SJSA1 (cell line): ENCODE data around the gene BRSK1. TPM values are rescaled to one million over a fixed set of nuclear protein-coding genes. Genes with fewer than 3 reads are reported as not detected.
"Not testable (repeated sequence)": the region's sequence is repeated elsewhere in the genome, so short reads cannot be mapped to it uniquely, and the experiment has no call there.

Source experiments
- DNase-seq, 2 experiments: peaks; one replicate each; pipeline ENCODE4 v3.0.0-alpha.2; 2015 to 2020; ENCODE audit warnings: low spot score in 2 of 2, low read depth in 1 of 2
- H3K27ac ChIP-seq: fragments of 250-450 bp; sonication (Bioruptor Pico); 2 replicates; pipeline ENCODE4 v1.5.1; 2020; ENCODE audit warnings: mild to moderate bottlenecking, moderate library complexity
- H3K27me3 ChIP-seq: fragments of 250-450 bp; sonication (Bioruptor Pico); replicated peaks from 2 replicates; pipeline ENCODE4 v1.5.1; 2020; ENCODE audit warnings: mild to moderate bottlenecking, moderate library complexity
- H3K36me3 ChIP-seq: fragments of 250-450 bp; sonication (Bioruptor Pico); 2 replicates; pipeline ENCODE4 v1.5.1; 2020; ENCODE audit warnings: mild to moderate bottlenecking
- H3K4me1 ChIP-seq: fragments of 250-450 bp; sonication (Bioruptor Pico); replicated peaks from 2 replicates; pipeline ENCODE4 v1.6.1; 2021; ENCODE audit warnings: mild to moderate bottlenecking
- H3K4me3 ChIP-seq: fragments of 250-450 bp; sonication (Bioruptor Pico); 2 replicates; pipeline ENCODE4 v1.5.1; 2020; ENCODE audit warnings: mild to moderate bottlenecking
- H3K9me3 ChIP-seq: fragments of 250-450 bp; sonication (Bioruptor Pico); replicated peaks from 2 replicates; pipeline ENCODE4 v1.5.1; 2020; ENCODE audit warnings: mild to moderate bottlenecking
- total RNA-seq: library from RNA; depleted of rRNA; stranded (reverse); fragments of >200 nt; shearing (Covaris generic); gene quantifications from 2 replicates; pipeline ENCODE4 v1.2.3, GENCODE V29; 2014

The BRSK1 gene
- total RNA-seq, 1 experiment from 2014 or later = 8.5 TPM

GRCh38 chr19:55311397-55311796, 27.6 kb downstream of the BRSK1 start:
- Histone ChIP-seq H3K27ac (no peak overlapping the region), H3K36me3 (peaks cover 10% of the 10 kb centered on the region), H3K9me3 (peaks cover 3% of the 10 kb centered on the region; the same call in 1 of the 2 replicates), H3K4me3 (no peak overlapping the region), H3K4me1 (no peaks in the 10 kb centered on the region), H3K27me3 (no peaks in the 10 kb centered on the region)
- no peak for DNase-seq

GRCh38 chr19:55311797-55312196, 28.0 kb downstream of the BRSK1 start:
- no peak overlapping the region for H3K27ac ChIP-seq
- no peak overlapping the region for H3K4me3 ChIP-seq
- peaks cover 6% of the 10 kb centered on the region for H3K36me3 ChIP-seq
- no peaks in the 10 kb centered on the region for H3K4me1 ChIP-seq
- H3K27me3 ChIP-seq = no peaks in the 10 kb centered on the region
- peaks cover 3% of the 10 kb centered on the region; the same call in 1 of the 2 replicates for H3K9me3 ChIP-seq
- DNase-seq = no peak

- Histone ChIP-seq H3K27me3 (no peaks in the 10 kb centered on the region), H3K9me3 (peaks cover 3% of the 10 kb centered on the region; the same call in 1 of the 2 replicates), H3K27ac (no peak overlapping the region), H3K4me1 (no peaks in the 10 kb centered on the region), H3K4me3 (no peak overlapping the region), H3K36me3 (peaks cover 5% of the 10 kb centered on the region)
- DNase-seq = no peak
Observed at GRCh38 chr19:55312621-55313512, 29.1 kb downstream of the BRSK1 start.

- Histone ChIP-seq H3K9me3 (peaks cover 3% of the 10 kb centered on the region; the same call in 1 of the 2 replicates), H3K36me3 (peaks cover 1% of the 10 kb centered on the region; the same call in 1 of the 2 replicates), H3K27ac (no peak overlapping the region), H3K27me3 (no peaks in the 10 kb centered on the region), H3K4me3 (no peak overlapping the region), H3K4me1 (no peaks in the 10 kb centered on the region)
- no peak for DNase-seq
Observed at GRCh38 chr19:55314396-55314795, 30.6 kb downstream of the BRSK1 start.

- peaks cover 3% of the 10 kb centered on the region; the same call in 1 of the 2 replicates for H3K9me3 ChIP-seq
- no peak overlapping the region for H3K27ac ChIP-seq
- H3K27me3 ChIP-seq = no peaks in the 10 kb centered on the region
- no peaks in the 10 kb centered on the region for H3K4me1 ChIP-seq
- H3K4me3 ChIP-seq = no peak overlapping the region
- DNase-seq = no peak
- H3K36me3 ChIP-seq = no peaks in the 10 kb centered on the region
Observed at GRCh38 chr19:55315956-55316525, 32.2 kb downstream of the BRSK1 start.

- H3K36me3 ChIP-seq = no peaks in the 10 kb centered on the region
- no peaks in the 10 kb centered on the region for H3K4me1 ChIP-seq
- no peak overlapping the region for H3K27ac ChIP-seq
- H3K27me3 ChIP-seq = no peaks in the 10 kb centered on the region
- no peak for DNase-seq
- peaks cover 3% of the 10 kb centered on the region; the same call in 1 of the 2 replicates for H3K9me3 ChIP-seq
- no peak overlapping the region for H3K4me3 ChIP-seq
Observed at GRCh38 chr19:55316646-55317045, 32.8 kb downstream of the BRSK1 start.

GRCh38 chr19:55319785-55320184, 36.0 kb downstream of the BRSK1 start:
- Histone ChIP-seq H3K27ac (no peak overlapping the region), H3K27me3 (no peaks in the 10 kb centered on the region), H3K4me3 (no peak overlapping the region), H3K9me3 (peaks cover 3% of the 10 kb centered on the region; the same call in 1 of the 2 replicates), H3K4me1 (no peaks in the 10 kb centered on the region), H3K36me3 (no peaks in the 10 kb centered on the region)
- no peak for DNase-seq

- H3K4me1 ChIP-seq = no peaks in the 10 kb centered on the region
- no peak overlapping the region for H3K27ac ChIP-seq
- H3K36me3 ChIP-seq = no peaks in the 10 kb centered on the region
- no peaks in the 10 kb centered on the region for H3K27me3 ChIP-seq
- H3K9me3 ChIP-seq = peaks cover 3% of the 10 kb centered on the region; the same call in 1 of the 2 replicates
- no peak for DNase-seq
- no peak overlapping the region for H3K4me3 ChIP-seq
Observed at GRCh38 chr19:55320844-55321419, 37.1 kb downstream of the BRSK1 start.

- Histone ChIP-seq H3K4me3 (no peak overlapping the region), H3K27me3 (no peaks in the 10 kb centered on the region), H3K4me1 (no peaks in the 10 kb centered on the region), H3K27ac (no peak overlapping the region), H3K9me3 (no peaks in the 10 kb centered on the region), H3K36me3 (no peaks in the 10 kb centered on the region)
- no peak for DNase-seq
Observed at GRCh38 chr19:55321466-55322137, 37.8 kb downstream of the BRSK1 start.

GRCh38 chr19:55322204-55322885, 38.5 kb downstream of the BRSK1 start:
- H3K36me3 ChIP-seq = no peaks in the 10 kb centered on the region
- DNase-seq = no peak
- no peaks in the 10 kb centered on the region for H3K4me1 ChIP-seq
- H3K9me3 ChIP-seq = no peaks in the 10 kb centered on the region
- no peak overlapping the region for H3K27ac ChIP-seq
- H3K27me3 ChIP-seq = no peaks in the 10 kb centered on the region
- H3K4me3 ChIP-seq = no peak overlapping the region

- DNase-seq = no peak
- H3K4me3 ChIP-seq = no peak overlapping the region
- no peaks in the 10 kb centered on the region for H3K36me3 ChIP-seq
- no peaks in the 10 kb centered on the region for H3K27me3 ChIP-seq
- no peaks in the 10 kb centered on the region for H3K9me3 ChIP-seq
- no peak overlapping the region for H3K27ac ChIP-seq
- 0 out of 2 replicates have a peak, but pooled peaks cover 2% of the 10 kb centered on the region for H3K4me1 ChIP-seq
Observed at GRCh38 chr19:55324662-55325061, 40.9 kb downstream of the BRSK1 start.

- Histone ChIP-seq H3K9me3 (no peaks in the 10 kb centered on the region), H3K4me3 (no peak within 1 kb of the TSS), H3K27me3 (no peaks in the 10 kb centered on the region), H3K36me3 (no peaks in the 10 kb centered on the region), H3K4me1 (0 out of 2 replicates have a peak, but pooled peaks cover 4% of the 10 kb centered on the region), H3K27ac (no peak within 1 kb of the TSS)
- DNase-seq = no peak
Observed at GRCh38 chr19:55325172-55325571, 41.4 kb downstream of the BRSK1 start, which contains the start of gene TMEM150B. TSS of gene TMEM150B (minus strand) at chr19:55325341. CDS start at chr19:55321036, 4,305 bp downstream.

- not testable (repeated sequence) for H3K36me3 ChIP-seq, DNase-seq, H3K4me1 ChIP-seq
Observed at GRCh38 chr19:55328774-55329318, 45.0 kb downstream of the BRSK1 start.

More at GRCh38 chr19:55328774-55329318, 45.0 kb downstream of the BRSK1 start:
- H3K27ac ChIP-seq, H3K27me3 ChIP-seq, H3K9me3 ChIP-seq, H3K4me3 ChIP-seq: not testable (repeated sequence)
